OCI-LY1 (cell line): ENCODE results near the gene NACC2.

Source experiments
- H2AFZ ChIP-seq: fragments of 200-600 bp; sonication (generic), shearing (Covaris generic); 2 replicates; pipeline ENCODE4 v1.6.0; 2014; ENCODE audit warnings: antibody characterized with exemption, mild to moderate bottlenecking, low read length
- H3F3A ChIP-seq: fragments of 200-600 bp; sonication (generic), shearing (Covaris generic); 2 replicates; pipeline ENCODE4 v1.6.0; 2014; ENCODE audit warnings: mild to moderate bottlenecking, antibody characterized with exemption, low read length, moderate library complexity; ENCODE audit not compliant: insufficient read depth
- H3K27ac ChIP-seq: fragments of 200-600 bp; sonication (generic); 2 replicates; pipeline ENCODE4 v1.5.1; 2014; ENCODE audit warnings: low read length, mixed run types, mild to moderate bottlenecking, low read depth; ENCODE audit not compliant: poor library complexity, severe bottlenecking
- H3K27me3 ChIP-seq: fragments of 200-600 bp; sonication (generic); 2 replicates; pipeline ENCODE4 v1.6.0; 2014; ENCODE audit warnings: antibody characterized with exemption, mild to moderate bottlenecking, low read length, moderate library complexity; ENCODE audit not compliant: insufficient read depth
- H3K36me3 ChIP-seq: fragments of 200-600 bp; sonication (generic); 2 replicates; pipeline ENCODE4 v1.6.1; 2014; ENCODE audit warnings: mild to moderate bottlenecking, antibody characterized with exemption, low read length, moderate library complexity, mixed read lengths; ENCODE audit not compliant: insufficient read depth
- H3K4me1 ChIP-seq: fragments of 200-600 bp; sonication (generic); 2 replicates; pipeline ENCODE4 v1.5.1; 2014; ENCODE audit warnings: mild to moderate bottlenecking, low read length, moderate library complexity; ENCODE audit not compliant: insufficient read depth, severe bottlenecking
- H3K4me2 ChIP-seq: fragments of 200-600 bp; sonication (generic), shearing (Covaris generic); 2 replicates; pipeline ENCODE4 v1.6.1; 2014; ENCODE audit warnings: low read length
- H3K4me3 ChIP-seq: fragments of 200-600 bp; sonication (generic); 2 replicates; pipeline ENCODE4 v1.5.1; 2014; ENCODE audit warnings: low read length, low read depth, mild to moderate bottlenecking, mixed read lengths; ENCODE audit not compliant: poor library complexity, severe bottlenecking
- H3K79me2 ChIP-seq: fragments of 200-600 bp; shearing (Covaris generic); 2 replicates; pipeline ENCODE4 v1.6.1; 2016; ENCODE audit warnings: mixed run types, low read length, mixed read lengths; ENCODE audit not compliant: insufficient read depth
- H3K9ac ChIP-seq: fragments of 200-600 bp; sonication (generic), shearing (Covaris generic); 2 replicates; pipeline ENCODE4 v1.6.1; 2014; ENCODE audit warnings: mild to moderate bottlenecking, low read length, mixed read lengths
- H3K9me2 ChIP-seq: fragments of 200-600 bp; sonication (generic), shearing (Covaris generic); 2 replicates; pipeline ENCODE4 v1.6.1; 2014; ENCODE audit warnings: low read depth, mild to moderate bottlenecking, low read length, mixed read lengths
- H3K9me3 ChIP-seq: fragments of 200-600 bp; shearing (Covaris generic); 2 replicates; pipeline ENCODE4 v1.6.1; 2014; ENCODE audit warnings: low read length, mixed read lengths
- H4K20me1 ChIP-seq: fragments of 200-600 bp; sonication (generic), shearing (Covaris generic); 2 replicates; pipeline ENCODE4 v1.6.0; 2016; ENCODE audit warnings: mild to moderate bottlenecking, low read length; ENCODE audit not compliant: insufficient read depth
- EZH2 ChIP-seq: fragments of 200-600 bp; sonication (generic), shearing (Covaris generic); IDR thresholded peaks from 2 replicates; pipeline ENCODE4 v1.8.0; 2017; ENCODE audit warnings: borderline replicate concordance, mixed run types, mild to moderate bottlenecking, antibody characterized with exemption, low read length, moderate library complexity, mixed read lengths
- TF ChIP-seq, protein P1 (sequence below): fragments of 200-600 bp; sonication (generic), shearing (Covaris generic); IDR thresholded peaks from 2 replicates; pipeline ENCODE4 v1.5.1; 2017; ENCODE audit warnings: mild to moderate bottlenecking, antibody characterized with exemption, low read length, moderate library complexity, mixed read lengths

NACC2 gene

DNA sequence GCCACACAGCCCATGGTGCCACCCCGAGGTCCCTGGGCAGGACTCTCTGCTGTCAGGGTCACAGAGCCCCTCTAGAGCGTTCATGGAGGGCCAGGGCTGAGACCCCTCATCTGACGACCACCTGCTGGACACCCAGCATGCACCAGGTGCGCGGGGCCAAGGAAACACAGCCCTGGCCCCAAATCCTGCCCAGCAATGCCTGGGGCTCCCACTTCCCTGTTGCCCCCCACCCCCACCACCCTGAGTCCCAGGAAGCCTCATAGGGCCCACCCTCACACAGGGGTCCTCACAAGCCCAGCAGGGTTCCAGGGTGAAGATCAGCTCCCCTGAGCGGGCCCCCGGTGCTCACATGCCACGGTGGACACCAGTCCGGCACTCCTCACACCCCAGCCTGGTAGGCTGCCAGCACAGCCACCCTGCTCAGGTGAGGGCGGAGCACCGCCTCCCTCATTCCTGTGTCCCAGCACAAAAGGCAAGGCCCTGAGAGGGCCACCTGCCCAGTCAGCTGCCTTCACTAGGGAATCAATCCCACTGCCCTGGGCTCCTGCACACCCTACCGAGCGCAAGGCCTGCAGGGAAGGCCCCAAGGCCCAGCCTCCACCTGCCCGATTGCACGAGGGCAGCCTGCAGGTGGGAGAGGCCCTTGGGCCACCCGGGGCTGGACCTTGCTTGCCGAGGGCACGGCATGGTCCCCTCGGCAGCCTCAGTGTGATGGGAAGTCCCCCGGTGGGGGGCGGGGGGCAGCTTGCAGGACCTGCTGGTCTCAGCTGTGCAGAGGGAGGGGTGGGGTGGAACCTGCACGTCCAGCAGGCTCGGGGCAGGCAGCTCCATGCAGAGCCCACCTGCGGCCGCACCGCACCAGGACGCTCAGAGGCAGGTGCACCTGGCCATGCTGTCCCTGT lies 77.5 kb downstream of the NACC2 start:
- Histone ChIP-seq H3K36me3 (no peaks in the 10 kb centered on the region), H3K27ac (no peak overlapping the region), H4K20me1 (no peaks in the 10 kb centered on the region), H3K79me2 (no peaks in the 10 kb centered on the region), H3K9ac (no peak overlapping the region), H3K27me3 (peaks cover 5% of the 10 kb centered on the region; the same call in 1 of the 2 replicates), H3K4me2 (no peak overlapping the region), H3F3A (no peaks in the 10 kb centered on the region), H3K9me3 (no peaks in the 10 kb centered on the region), H3K9me2 (no peaks in the 10 kb centered on the region), H2AFZ (no peak overlapping the region), H3K4me3 (no peak overlapping the region), H3K4me1 (peaks cover 12% of the 10 kb centered on the region)
- TF ChIP-seq, protein P1, sequence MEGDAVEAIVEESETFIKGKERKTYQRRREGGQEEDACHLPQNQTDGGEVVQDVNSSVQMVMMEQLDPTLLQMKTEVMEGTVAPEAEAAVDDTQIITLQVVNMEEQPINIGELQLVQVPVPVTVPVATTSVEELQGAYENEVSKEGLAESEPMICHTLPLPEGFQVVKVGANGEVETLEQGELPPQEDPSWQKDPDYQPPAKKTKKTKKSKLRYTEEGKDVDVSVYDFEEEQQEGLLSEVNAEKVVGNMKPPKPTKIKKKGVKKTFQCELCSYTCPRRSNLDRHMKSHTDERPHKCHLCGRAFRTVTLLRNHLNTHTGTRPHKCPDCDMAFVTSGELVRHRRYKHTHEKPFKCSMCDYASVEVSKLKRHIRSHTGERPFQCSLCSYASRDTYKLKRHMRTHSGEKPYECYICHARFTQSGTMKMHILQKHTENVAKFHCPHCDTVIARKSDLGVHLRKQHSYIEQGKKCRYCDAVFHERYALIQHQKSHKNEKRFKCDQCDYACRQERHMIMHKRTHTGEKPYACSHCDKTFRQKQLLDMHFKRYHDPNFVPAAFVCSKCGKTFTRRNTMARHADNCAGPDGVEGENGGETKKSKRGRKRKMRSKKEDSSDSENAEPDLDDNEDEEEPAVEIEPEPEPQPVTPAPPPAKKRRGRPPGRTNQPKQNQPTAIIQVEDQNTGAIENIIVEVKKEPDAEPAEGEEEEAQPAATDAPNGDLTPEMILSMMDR, result no peak
- no peak for TF ChIP-seq EZH2

DNA sequence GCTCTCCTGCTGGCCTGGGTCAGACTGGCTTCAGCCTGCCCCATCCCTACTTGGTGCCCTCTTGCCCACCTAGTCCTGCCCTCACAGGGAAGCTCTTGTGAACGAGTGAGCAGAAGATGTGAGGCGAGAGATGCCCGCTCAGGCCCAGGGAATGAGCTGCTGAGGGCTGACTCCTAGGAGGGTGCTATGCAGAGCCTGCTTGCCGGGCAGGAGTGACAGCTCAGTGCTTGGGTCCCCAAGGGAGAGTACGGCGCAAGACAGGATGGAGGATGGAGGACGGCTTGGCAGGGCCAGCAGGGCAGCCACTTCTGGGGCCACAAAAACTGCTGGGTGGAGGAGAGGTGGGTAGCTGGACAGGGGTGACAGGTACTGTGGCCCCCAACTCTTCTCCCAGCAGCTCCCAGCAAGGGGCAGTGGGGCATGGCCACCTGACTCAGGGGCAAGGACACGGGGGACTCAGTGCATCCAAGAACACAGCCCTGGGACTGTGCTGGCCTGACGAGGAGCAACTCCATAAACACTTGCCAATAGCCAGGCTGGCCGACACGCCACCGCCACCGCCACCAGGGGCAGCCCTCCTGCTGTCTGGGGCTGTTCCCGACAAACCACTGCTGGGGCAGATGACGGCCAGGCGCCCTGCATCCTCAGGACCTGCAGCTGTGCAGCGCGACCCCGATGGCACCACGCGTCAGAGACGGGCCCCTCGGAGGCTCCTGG lies 78.4 kb downstream of the NACC2 start:
- Histone ChIP-seq H3K4me2 (no peak overlapping the region), H3K9me3 (no peaks in the 10 kb centered on the region), H3K4me3 (no peak overlapping the region), H3K9ac (no peak overlapping the region), H3K4me1 (peaks cover 20% of the 10 kb centered on the region), H3K79me2 (no peaks in the 10 kb centered on the region), H4K20me1 (no peaks in the 10 kb centered on the region), H3F3A (no peaks in the 10 kb centered on the region), H3K27me3 (peaks cover 5% of the 10 kb centered on the region; the same call in 1 of the 2 replicates), H3K9me2 (no peaks in the 10 kb centered on the region), H2AFZ (no peak overlapping the region), H3K36me3 (no peaks in the 10 kb centered on the region), H3K27ac (no peak overlapping the region)
- TF ChIP-seq, protein P1, result peak; percentile 9; the same call in 1 of the 2 replicates
- no peak for TF ChIP-seq EZH2

DNA sequence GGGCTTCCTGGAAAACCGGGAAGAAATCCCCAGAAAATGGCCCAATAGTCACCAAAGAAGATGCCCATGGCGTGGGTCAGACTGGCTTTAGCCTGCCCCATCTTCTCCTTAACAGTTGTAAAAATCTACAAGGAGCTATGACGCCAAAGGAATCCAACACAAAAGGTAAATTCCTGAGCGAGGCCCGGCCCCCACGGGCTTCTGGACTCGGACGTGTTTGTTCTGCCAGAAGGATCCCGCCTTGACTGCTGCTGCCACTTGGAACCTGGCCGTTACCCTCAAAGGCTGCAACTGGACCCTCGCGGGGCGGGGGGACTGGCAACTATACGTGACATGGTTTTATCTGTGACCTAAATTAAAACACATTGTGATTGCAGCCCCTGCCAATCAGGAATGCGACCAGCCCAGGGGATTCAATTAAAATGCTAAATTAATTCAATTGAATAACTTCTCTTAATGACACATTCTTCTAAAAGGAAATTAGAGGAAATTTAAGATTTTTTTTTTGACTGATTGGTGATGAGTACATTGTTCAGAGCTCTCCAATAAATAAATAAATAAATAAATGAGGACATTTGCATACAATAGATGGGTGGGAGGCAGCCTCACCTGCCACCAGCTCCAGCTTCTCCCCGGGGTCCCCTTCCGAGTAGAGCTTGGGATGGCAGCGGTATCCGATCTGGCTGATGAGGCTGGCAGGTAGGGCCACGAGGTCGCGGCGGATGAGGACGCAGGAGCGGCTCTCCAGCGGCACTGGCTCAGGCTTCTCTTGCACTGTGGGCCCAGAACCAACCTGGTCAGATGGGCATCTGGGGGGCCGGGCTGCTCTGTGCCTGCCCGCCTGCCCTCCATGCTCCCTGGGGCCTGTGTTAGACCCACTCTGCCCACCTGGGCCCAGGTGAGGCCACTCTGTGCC lies 79.2 kb downstream of the NACC2 start:
- H3K9me2 ChIP-seq, result no peaks in the 10 kb centered on the region
- H3K4me1 ChIP-seq, result peaks cover 23% of the 10 kb centered on the region
- H3K4me2 ChIP-seq, result no peak overlapping the region
- no peak overlapping the region for H3K9ac ChIP-seq
- no peaks in the 10 kb centered on the region for H3F3A ChIP-seq
- no peak for TF ChIP-seq EZH2
- TF ChIP-seq, protein P1, result no peak
- H4K20me1 ChIP-seq, result no peaks in the 10 kb centered on the region
- no peaks in the 10 kb centered on the region for H3K79me2 ChIP-seq
- no peak overlapping the region for H3K4me3 ChIP-seq
- H3K27me3 ChIP-seq, result peaks cover 5% of the 10 kb centered on the region; the same call in 1 of the 2 replicates
- no peak overlapping the region for H3K27ac ChIP-seq
- no peaks in the 10 kb centered on the region for H3K9me3 ChIP-seq
- no peak overlapping the region for H2AFZ ChIP-seq
- H3K36me3 ChIP-seq, result no peaks in the 10 kb centered on the region
